GM12873 (cell line): ENCODE data around the gene AIFM2.
A peak's percentile ranks its signal among the peaks of the same experiment; 100 is the strongest.

Experiments
- CTCF ChIP-seq: IDR thresholded peaks from 2 replicates; pipeline ENCODE4 v1.5.1; 2012; ENCODE audit warnings: low read depth, mild to moderate bottlenecking, moderate library complexity, low read length, control low read depth; ENCODE audit not compliant: insufficient read depth; ENCODE audit errors: missing control alignments

Gene AIFM2

GRCh38 chr10:70119623-70120022 is 13.0 kb downstream of the AIFM2 start:
- TF ChIP-seq CTCF: no peak

- TF ChIP-seq CTCF: no peak
Measured at GRCh38 chr10:70119197-70119596, 13.4 kb downstream of the AIFM2 start.

GRCh38 chr10:70118196-70118595 is 14.4 kb downstream of the AIFM2 start:
- no peak for TF ChIP-seq CTCF

GRCh38 chr10:70117646-70118045 is 15.0 kb downstream of the AIFM2 start:
- no peak for TF ChIP-seq CTCF

GRCh38 chr10:70115948-70116682 is 16.5 kb downstream of the AIFM2 start:
- TF ChIP-seq CTCF: peak; percentile 88

- TF ChIP-seq CTCF: no peak
Measured at GRCh38 chr10:70114902-70115301, 17.7 kb downstream of the AIFM2 start.

GRCh38 chr10:70112071-70112470 is 20.6 kb downstream of the AIFM2 start:
- TF ChIP-seq CTCF: no peak
